HG02623 (cell line): ENCODE data around the gene RAB6A.
"Not testable (repeated sequence)": the region's sequence is repeated elsewhere in the genome, so short reads cannot be mapped to it uniquely, and the experiment has no call there.

Source experiments
- ATAC-seq: cut with Tn5 transposase; IDR thresholded peaks from one replicate; pipeline ENCODE4 v1.9.1; 2021; ENCODE audit warnings: moderate library complexity; ENCODE audit not compliant: unreplicated experiment

Gene RAB6A

GRCh38 chr11:73729594-73730206, 31.2 kb downstream of the RAB6A start:
- ATAC-seq = no peak

- no peak for ATAC-seq
Observed at GRCh38 chr11:73728000-73728399, 32.9 kb downstream of the RAB6A start.

- ATAC-seq = no peak
Observed at GRCh38 chr11:73726825-73727224, 34.0 kb downstream of the RAB6A start.

GRCh38 chr11:73717136-73717535, 43.7 kb downstream of the RAB6A start:
- ATAC-seq = no peak

- ATAC-seq = no peak
Observed at GRCh38 chr11:73716153-73717056, 44.5 kb downstream of the RAB6A start.

- no peak for ATAC-seq
Observed at GRCh38 chr11:73715541-73715940, 45.3 kb downstream of the RAB6A start.

- no peak for ATAC-seq
Observed at GRCh38 chr11:73710964-73711363, 49.9 kb downstream of the RAB6A start.

- no peak for ATAC-seq
Observed at GRCh38 chr11:73705053-73705452, 55.8 kb downstream of the RAB6A start.

GRCh38 chr11:73693899-73694525, 66.9 kb downstream of the RAB6A start:
- ATAC-seq = no peak

- no peak for ATAC-seq
Observed at GRCh38 chr11:73680687-73681086, 80.2 kb downstream of the RAB6A start.

- ATAC-seq = not testable (repeated sequence)
Observed at GRCh38 chr11:73676552-73676951, 84.3 kb downstream of the RAB6A start.

GRCh38 chr11:73671701-73672100, 89.2 kb downstream of the RAB6A start:
- no peak for ATAC-seq

- ATAC-seq = no peak
Observed at GRCh38 chr11:73670808-73671207, 90.1 kb downstream of the RAB6A start.

- no peak for ATAC-seq
Observed at GRCh38 chr11:73667891-73668290, 93.0 kb downstream of the RAB6A start.

GRCh38 chr11:73664877-73665276, 96.0 kb downstream of the RAB6A start:
- no peak for ATAC-seq

- ATAC-seq = no peak
Observed at GRCh38 chr11:73663604-73664495, 97.0 kb downstream of the RAB6A start.

GRCh38 chr11:73662445-73663157, 98.3 kb downstream of the RAB6A start:
- no peak for ATAC-seq

GRCh38 chr11:73661035-73661628, 99.7 kb downstream of the RAB6A start:
- ATAC-seq = peak; percentile 63

- ATAC-seq = no peak
Observed at GRCh38 chr11:73660497-73661034, 100.3 kb downstream of the RAB6A start.

GRCh38 chr11:73659961-73660360, 100.9 kb downstream of the RAB6A start:
- no peak for ATAC-seq
